Measurements from ENCODE around the gene STH. TPM values are rescaled to one million over a fixed set of nuclear protein-coding genes. Genes with fewer than 3 reads are reported as not detected.

Gene STH
- total and polyA plus RNA-seq, 9 of the 15 experiments (the other 6 are each of a cell fraction or from before 2014, with no cell fraction given): not detected

DNA sequence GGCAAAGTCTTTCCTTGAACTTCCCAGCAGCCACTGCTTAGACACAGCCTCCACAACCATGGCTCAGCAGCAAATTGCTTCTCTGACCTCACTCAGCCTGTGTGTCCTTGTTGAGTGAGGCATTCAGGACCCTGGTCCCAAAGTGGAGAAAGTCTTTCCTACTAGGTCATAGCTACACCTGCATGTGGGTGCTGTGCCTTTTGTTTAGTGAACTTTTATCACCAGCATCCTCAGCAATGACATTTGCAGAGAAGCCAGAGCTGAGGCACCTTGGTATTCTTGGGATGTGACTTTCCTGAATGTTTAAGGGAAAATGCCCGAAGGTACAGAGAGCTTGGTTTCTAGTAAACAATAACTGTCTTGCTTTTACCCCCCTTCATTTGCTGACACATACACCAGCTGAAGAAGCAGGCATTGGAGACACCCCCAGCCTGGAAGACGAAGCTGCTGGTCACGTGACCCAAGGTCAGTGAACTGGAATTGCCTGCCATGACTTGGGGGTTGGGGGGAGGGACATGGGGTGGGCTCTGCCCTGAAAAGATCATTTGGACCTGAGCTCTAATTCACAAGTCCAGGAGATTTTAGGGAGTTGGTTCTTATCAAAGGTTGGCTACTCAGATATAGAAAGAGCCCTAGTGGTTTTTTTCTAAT is 20.9 kb upstream of the STH start:
- H4K20me1 ChIP-seq (replicated peaks; ENCODE audit: control insufficient read depth, insufficient read depth, low read length): no peaks in the 10 kb centered on the region
- no peaks in the 10 kb centered on the region for H3K27me3 ChIP-seq (ENCODE audit: control insufficient read depth in 2 of 2, insufficient read depth in 2 of 2, low read length in 2 of 2)
- WGBS (ENCODE audit: insufficient coverage, low coverage, missing lambda C conversion rate): 56% methylated on average over 3 of the region's 3 CpGs
- no peaks in the 10 kb centered on the region for H3K36me3 ChIP-seq (ENCODE audit: control insufficient read depth, insufficient read depth, low read length)
- H3K9me3 ChIP-seq (replicated peaks; ENCODE audit: control insufficient read depth, insufficient read depth, low read depth, low read length): no peaks in the 10 kb centered on the region
- no TSS peak for BruUV-seq (replicated peaks)
- H3K4me2 ChIP-seq (ENCODE audit: insufficient read depth, low read length): peak overlapping the region; percentile 54; the same call in 1 of the 2 replicates
- FAIRE-seq (peak; percentile 78), ATAC-seq (peak; percentile 4; the same call in 1 of the 3 replicates), DNase-seq (ENCODE audit: extremely low read depth in 1 of 4, low spot score in 3 of 4) (peak in 2 of 4 experiments; percentile 49 to 66)
- peak overlapping the region; percentile 82 for H3K27ac ChIP-seq (ENCODE audit: extremely low read depth, low read depth, low read length)
- POLR2A ChIA-PET: interaction anchor here (0.5 to 0.6 kb wide), 3 partner anchors 221 to 1027 kb away, joined by 3 read pairs; no protein-coding TSS in a partner anchor
- H3K9me1 ChIP-seq (ENCODE audit: control insufficient read depth, insufficient read depth, low read length): peaks cover 3% of the 10 kb centered on the region
- peak overlapping the region; percentile 99 for H2AFZ ChIP-seq (ENCODE audit: low read depth, low read length)
- intact Hi-C loops (cut with micrococcal nuclease) (no loop called here), in situ Hi-C loops (cut with MboI) (loop anchor here (25.0 kb wide), 1 partner anchor 859 kb away; no protein-coding TSS in a partner anchor)
- H3K4me1 ChIP-seq (replicated peaks in 1 of 2; ENCODE audit: control insufficient read depth in 2 of 2, insufficient read depth in 2 of 2, low read length in 2 of 2): peaks cover 44 to 46% of the 10 kb centered on the region in 2 experiments
- peak overlapping the region; percentile 23 to 58; a peak in 2 of 4 replicates for H3K9ac ChIP-seq (ENCODE audit: insufficient read depth in 1 of 2, low read depth in 2 of 2, low read length in 2 of 2)
- H3K4me3 ChIP-seq: no peak overlapping the region
- CTCF ChIA-PET (ENCODE audit: low intra/inter-chr PET ratio): interaction anchor here (0.8 kb wide), 1 partner anchor 125 kb away, joined by 3 read pairs; no protein-coding TSS in a partner anchor
- H3K79me2 ChIP-seq (ENCODE audit: control insufficient read depth, insufficient read depth, low read length): no peaks in the 10 kb centered on the region
- TF ChIP-seq NFATC3 (IDR thresholded peaks at IDR 0.05) (no peak), NCOR1 (IDR thresholded peaks at IDR 0.05) (0 out of 2 replicates have a peak, but pooled peaks have one; percentile 25), NR3C1 (CRISPR knock-in tag; IDR thresholded peaks at IDR 0.05) (no peak), CCAR2 (IDR thresholded peaks at IDR 0.05; ENCODE audit: low read depth, low read length) (no peak), ARID1B (IDR thresholded peaks at IDR 0.05) (0 out of 2 replicates have a peak, but pooled peaks have one; percentile 13), TFE3 (CRISPR knock-in tag; IDR thresholded peaks at IDR 0.05) (peak; percentile 91), VEZF1 (CRISPR knock-in tag; IDR thresholded peaks at IDR 0.05) (0 out of 2 replicates have a peak, but pooled peaks have one; percentile 29), CBFA2T2 (conservative IDR thresholded peaks at IDR 0.05) (peak; percentile 81), RAD51 (IDR thresholded peaks at IDR 0.05; ENCODE audit: borderline replicate concordance, low read depth) (peak; percentile 96), IFI16 (CRISPR knock-in tag; IDR thresholded peaks at IDR 0.05) (no peak), TCF3 (CRISPR knock-in tag; IDR thresholded peaks at IDR 0.05) (no peak), CC2D1A (IDR thresholded peaks at IDR 0.05) (no peak), ZNF316 (IDR thresholded peaks at IDR 0.05) (0 out of 2 replicates have a peak, but pooled peaks have one; percentile 2)
- TF ChIP-seq, protein P1, sequence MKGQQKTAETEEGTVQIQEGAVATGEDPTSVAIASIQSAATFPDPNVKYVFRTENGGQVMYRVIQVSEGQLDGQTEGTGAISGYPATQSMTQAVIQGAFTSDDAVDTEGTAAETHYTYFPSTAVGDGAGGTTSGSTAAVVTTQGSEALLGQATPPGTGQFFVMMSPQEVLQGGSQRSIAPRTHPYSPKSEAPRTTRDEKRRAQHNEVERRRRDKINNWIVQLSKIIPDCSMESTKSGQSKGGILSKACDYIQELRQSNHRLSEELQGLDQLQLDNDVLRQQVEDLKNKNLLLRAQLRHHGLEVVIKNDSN (CRISPR knock-in tag; IDR thresholded peaks at IDR 0.05): peak; percentile 75
- TF ChIP-seq, protein P2, sequence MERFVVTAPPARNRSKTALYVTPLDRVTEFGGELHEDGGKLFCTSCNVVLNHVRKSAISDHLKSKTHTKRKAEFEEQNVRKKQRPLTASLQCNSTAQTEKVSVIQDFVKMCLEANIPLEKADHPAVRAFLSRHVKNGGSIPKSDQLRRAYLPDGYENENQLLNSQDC (CRISPR knock-in tag; IDR thresholded peaks at IDR 0.05): no peak
- TF ChIP-seq, protein P3, sequence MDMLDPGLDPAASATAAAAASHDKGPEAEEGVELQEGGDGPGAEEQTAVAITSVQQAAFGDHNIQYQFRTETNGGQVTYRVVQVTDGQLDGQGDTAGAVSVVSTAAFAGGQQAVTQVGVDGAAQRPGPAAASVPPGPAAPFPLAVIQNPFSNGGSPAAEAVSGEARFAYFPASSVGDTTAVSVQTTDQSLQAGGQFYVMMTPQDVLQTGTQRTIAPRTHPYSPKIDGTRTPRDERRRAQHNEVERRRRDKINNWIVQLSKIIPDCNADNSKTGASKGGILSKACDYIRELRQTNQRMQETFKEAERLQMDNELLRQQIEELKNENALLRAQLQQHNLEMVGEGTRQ (CRISPR knock-in tag; IDR thresholded peaks at IDR 0.05): peak; percentile 85

Data from K562 (cell line).